Adrenal gland (tissue), 12 donors: Measurements from ENCODE around the gene TMEM179B. TPM values are rescaled to one million over a fixed set of nuclear protein-coding genes. Genes with fewer than 3 reads are reported as not detected.

Experiments
- DNase-seq, 7 donors: peaks; one replicate each; pipeline ENCODE4 v3.0.0-alpha.2; 2019 to 2020
- H3K27ac ChIP-seq, 5 donors: fragments of 200-600 bp; sonication (generic) in 4 of 5; 1 replicate in 3 of 5; 2 replicates in 2 of 5; pipeline versions ENCODE4 v1.5.1 to v1.8.0; 2016 to 2020; ENCODE audit warnings: mild to moderate bottlenecking in 1 of 5
- H3K27me3 ChIP-seq: fragments of 200-600 bp; 2 replicates; pipeline ENCODE4 v1.8.0; 2021
- H3K36me3 ChIP-seq, 2 donors: fragments of 200-600 bp; replicated peaks in 1 of 2; 1 replicate in 1 of 2; 2 replicates in 1 of 2; pipeline versions ENCODE4 v1.5.1 to v1.8.0; 2018 to 2022
- H3K4me1 ChIP-seq, 2 donors: fragments of 200-600 bp; replicated peaks in 1 of 2; 1 replicate in 1 of 2; 2 replicates in 1 of 2; pipeline versions ENCODE4 v1.5.1 to v1.8.0; 2018 to 2021
- H3K4me3 ChIP-seq, 4 donors: fragments of 200-600 bp; sonication (generic) in 3 of 4; one replicate each; pipeline ENCODE4 v1.5.1; 2016 to 2018
- H3K9me3 ChIP-seq, 3 donors: fragments of 200-600 bp; sonication (generic) in 1 of 3; replicated peaks in 1 of 3; 1 replicate in 2 of 3; 2 replicates in 1 of 3; pipeline versions ENCODE4 v1.5.1 to v1.8.0; 2016 to 2021
- POLR2A ChIP-seq, 2 donors: fragments of 450-650 bp; IDR thresholded peaks; one replicate each; pipeline ENCODE4 v1.6.1; 2017; ENCODE audit warnings: antibody characterized with exemption in 2 of 2, mild to moderate bottlenecking in 2 of 2, moderate library complexity in 1 of 2
- WGBS, 4 donors: extraction: QIAGEN DNeasy Blood & Tissue Kit in 2 of 4; methylation state at CpG; one replicate each; pipeline versions ENCODE4 v1.1.5 to v1.1.7; 2013 to 2017; 5-methylcytosine and 5-hydroxymethylcytosine counted together
- intact Hi-C, 2 donors: fragments of 100-400 bp; cut with DNase I; formaldehyde crosslinking; loops; one replicate each; pipeline versions ENCODE4 v1.14.1 to v1.15.0; 2022 to 2023
- microRNA-seq, 3 donors: library from miRNA; unstranded; fragments of <30 nt; microRNA quantifications; one replicate each; pipeline ENCODE4, GENCODE V29; 2017 to 2020
- polyA plus RNA-seq, 3 donors: library from polyadenylated mRNA; stranded (reverse); fragments of 200-250 nt in 2 of 3; fragments of 350-450 nt in 1 of 3; fragmentation: Illumina TruSeq in 1 of 3; extraction: RNeasy Lipid Tissue Mini Kit (QIAGEN cat#74804) in 1 of 3; gene quantifications; one replicate each; pipeline ENCODE4 v1.2.3, GENCODE V29; 2013 to 2014
- small RNA-seq, 2 donors: library from RNA; depleted of rRNA; stranded (forward); fragments of <200 nt; gene quantifications; one replicate each; pipeline ENCODE3, GENCODE V24; 2016
- total RNA-seq, 9 donors: library from RNA; depleted of rRNA in 4 of 9; stranded (reverse); fragments of >200 nt in 4 of 9; fragments of 120-200 nt in 1 of 9; fragmentation: NEBNext Ultra II Directional in 1 of 9; extraction: Animal tissue kit (Norgen Biotek cat#: 25700) in 1 of 9; gene quantifications; one replicate each; pipeline versions ENCODE4 v1.1.0 to v1.2.4, GENCODE V29; 2013 to 2023
- TF ChIP-seq, protein P1 (sequence below), 6 experiments: fragments of 450-650 bp in 4 of 6; fragments of 200-600 bp in 2 of 6; sonication (generic) in 1 of 6; IDR thresholded peaks; 1 replicate in 5 of 6; 2 replicates in 1 of 6; pipeline versions ENCODE4 v1.5.1 to v1.8.0; 2016 to 2021; ENCODE audit warnings: antibody characterized with exemption in 6 of 6, mild to moderate bottlenecking in 2 of 6, moderate library complexity in 1 of 6
- donor health status: healthy with polysubstance abuse.
- donor health status: Bipolar disorder and iron deficiency.
- donor health status: DM: yes; HTN: yes; CAD: no.
- donor health status: DM: no; HTN: no; CAD: no.
- donor health status: DM: no; HTN: no; CAD: no.
- donor health status: DM: yes; HTN: yes; CAD: no.

Gene TMEM179B
- total and polyA plus RNA-seq, 12 donors: 37.2 to 217 (median 70.5) TPM

GRCh38 chr11:62839050-62839945 is 52.1 kb downstream of the TMEM179B start, which contains the start of gene WDR74:
TSS of gene WDR74 (minus strand) at chr11:62839590. CDS start at chr11:62839570, 20 bp downstream.
- H3K36me3 ChIP-seq: peaks cover 0 to 29% of the 10 kb centered on the region in 2 donors
- DNase-seq: peak; percentile 93 to 97 (median 94)
- H3K27ac ChIP-seq: peak within 1 kb of the TSS; percentile 91 to 99 (median 98)
- peaks cover 12 to 18% of the 10 kb centered on the region in 2 donors for H3K4me1 ChIP-seq
- WGBS, 4 donors: 0 to 1% (median 0%) methylated on average over 26 to 62 of the region's 62 CpGs
- H3K27me3 ChIP-seq: no peaks in the 10 kb centered on the region
- peak; percentile 76 to 94 for TF ChIP-seq POLR2A (IDR thresholded peaks at IDR 0.05)
- TF ChIP-seq, protein P1, sequence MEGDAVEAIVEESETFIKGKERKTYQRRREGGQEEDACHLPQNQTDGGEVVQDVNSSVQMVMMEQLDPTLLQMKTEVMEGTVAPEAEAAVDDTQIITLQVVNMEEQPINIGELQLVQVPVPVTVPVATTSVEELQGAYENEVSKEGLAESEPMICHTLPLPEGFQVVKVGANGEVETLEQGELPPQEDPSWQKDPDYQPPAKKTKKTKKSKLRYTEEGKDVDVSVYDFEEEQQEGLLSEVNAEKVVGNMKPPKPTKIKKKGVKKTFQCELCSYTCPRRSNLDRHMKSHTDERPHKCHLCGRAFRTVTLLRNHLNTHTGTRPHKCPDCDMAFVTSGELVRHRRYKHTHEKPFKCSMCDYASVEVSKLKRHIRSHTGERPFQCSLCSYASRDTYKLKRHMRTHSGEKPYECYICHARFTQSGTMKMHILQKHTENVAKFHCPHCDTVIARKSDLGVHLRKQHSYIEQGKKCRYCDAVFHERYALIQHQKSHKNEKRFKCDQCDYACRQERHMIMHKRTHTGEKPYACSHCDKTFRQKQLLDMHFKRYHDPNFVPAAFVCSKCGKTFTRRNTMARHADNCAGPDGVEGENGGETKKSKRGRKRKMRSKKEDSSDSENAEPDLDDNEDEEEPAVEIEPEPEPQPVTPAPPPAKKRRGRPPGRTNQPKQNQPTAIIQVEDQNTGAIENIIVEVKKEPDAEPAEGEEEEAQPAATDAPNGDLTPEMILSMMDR (IDR thresholded peaks at IDR 0.05): no peak
- H3K9me3 ChIP-seq: no peaks in the 10 kb centered on the region
- intact Hi-C loops: no loop called here
- H3K4me3 ChIP-seq: peak within 1 kb of the TSS; percentile 33 to 81 (median 52)

Small RNA genes lying within 50 kb of the gene (microRNA-seq; reads per million reads assigned to microRNA genes)
- gene MIR6514 (1.8 to 3.1 (median 2.3) reads per million in 3 donors), gene MIR6748 (0.38 to 0.57 (median 0.45) reads per million in 3 donors)

Small RNA genes lying within 50 kb of the gene (small RNA-seq; reads per million reads assigned to genes)
- gene MIR6514 (0 to 0.17 reads per million in 2 donors), gene RNU6-118P (0 reads per million in 2 donors)

Other genes with a start within 250 kb of the TMEM179B start
Only the 30 nearest of the 31 such genes appear.
- 1,000 to 10,000 TPM in 7 of 9 donors, 100 to 1,000 TPM in 2; 943 to 1,585 (median 1,192) TPM for gene EEF1G, start 213.5 kb upstream of the TMEM179B start, total RNA-seq
- 1,000 to 10,000 TPM in 1 of 3 donors, 100 to 1,000 TPM in 2; 646 to 1,257 (median 934) TPM for gene EEF1G, start 213.5 kb upstream of the TMEM179B start, polyA plus RNA-seq
- 10 to 100 TPM in 7 of 9 donors, 1 to 10 TPM in 2; 7.0 to 32.4 (median 14.9) TPM for gene TUT1, start 195.9 kb upstream of the TMEM179B start, total RNA-seq
- 10 to 100 TPM in 2 of 3 donors, 1 to 10 TPM in 1; 9.4 to 67.6 (median 34.0) TPM for gene TUT1, start 195.9 kb upstream of the TMEM179B start, polyA plus RNA-seq
- 10 to 100 TPM; 63.9 to 97.3 (median 73.6) TPM for gene MTA2, start 185.5 kb upstream of the TMEM179B start, total RNA-seq
- 10 to 100 TPM; 66.5 to 82.4 (median 73.5) TPM for gene MTA2, start 185.5 kb upstream of the TMEM179B start, polyA plus RNA-seq
- gene EML3, start 174.6 kb upstream of the TMEM179B start, total RNA-seq: 10 to 100 TPM; 13.0 to 97.9 (median 35.4) TPM
- 100 to 1,000 TPM in 2 of 3 donors, 1 to 10 TPM in 1; 9.7 to 198 (median 139) TPM for gene EML3, start 174.6 kb upstream of the TMEM179B start, polyA plus RNA-seq
- 10 to 100 TPM in 3 of 9 donors, 1 to 10 TPM in 6; 1.6 to 22.3 (median 4.9) TPM for gene ROM1, start 174.1 kb upstream of the TMEM179B start, total RNA-seq
- gene ROM1, start 174.1 kb upstream of the TMEM179B start, polyA plus RNA-seq: 10 to 100 TPM in 2 of 3 donors, 1 to 10 TPM in 1; 5.1 to 11.3 (median 11.1) TPM
- 10 to 100 TPM; 25.3 to 56.6 (median 34.5) TPM for gene B3GAT3, start 165.4 kb upstream of the TMEM179B start, total RNA-seq
- gene B3GAT3, start 165.4 kb upstream of the TMEM179B start, polyA plus RNA-seq: 10 to 100 TPM in 2 of 3 donors, 1 to 10 TPM in 1; 5.9 to 83.3 (median 60.6) TPM
- gene GANAB, start 140.8 kb upstream of the TMEM179B start, total RNA-seq: 100 to 1,000 TPM; 105 to 304 (median 182) TPM
- 100 to 1,000 TPM in 1 of 3 donors, 10 to 100 TPM in 2; 90.9 to 177 (median 94.0) TPM for gene GANAB, start 140.8 kb upstream of the TMEM179B start, polyA plus RNA-seq
- 10 to 100 TPM in 8 of 9 donors, 1 to 10 TPM in 1; 9.6 to 32.3 (median 25.0) TPM for gene INTS5, start 134.1 kb upstream of the TMEM179B start, total RNA-seq
- gene INTS5, start 134.1 kb upstream of the TMEM179B start, polyA plus RNA-seq: 1 to 10 TPM; 4.4 to 7.5 (median 4.6) TPM
- gene C11orf98, start 122.2 kb upstream of the TMEM179B start, total RNA-seq: 10 to 100 TPM; 42.8 to 87.3 (median 49.8) TPM
- 100 to 1,000 TPM in 2 of 3 donors, 10 to 100 TPM in 1; 95.8 to 142 (median 104) TPM for gene C11orf98, start 122.2 kb upstream of the TMEM179B start, polyA plus RNA-seq
- gene CSKMT, start 122.1 kb upstream of the TMEM179B start, total RNA-seq: 10 to 100 TPM in 3 of 9 donors, 1 to 10 TPM in 5, not detected in 1; 2.8 to 15.6 (median 8.3) TPM
- 10 to 100 TPM in 2 of 3 donors, 1 to 10 TPM in 1; 1.9 to 37.2 (median 20.6) TPM for gene CSKMT, start 122.1 kb upstream of the TMEM179B start, polyA plus RNA-seq
- gene UQCC3, start 115.7 kb upstream of the TMEM179B start, total RNA-seq: 10 to 100 TPM; 10.2 to 21.3 (median 15.2) TPM
- gene UQCC3, start 115.7 kb upstream of the TMEM179B start, polyA plus RNA-seq: 10 to 100 TPM in 2 of 3 donors, 1 to 10 TPM in 1; 2.2 to 25.7 (median 25.7) TPM
- gene LBHD1, start 115.1 kb upstream of the TMEM179B start, total RNA-seq: 10 to 100 TPM in 3 of 9 donors, 1 to 10 TPM in 6; 1.1 to 22.0 (median 8.4) TPM
- 10 to 100 TPM; 16.5 to 30.4 (median 17.5) TPM for gene LBHD1, start 115.1 kb upstream of the TMEM179B start, polyA plus RNA-seq
- gene UBXN1, start 108.3 kb upstream of the TMEM179B start, total RNA-seq: 100 to 1,000 TPM in 6 of 9 donors, 10 to 100 TPM in 3; 81.3 to 308 (median 139) TPM
- gene UBXN1, start 108.3 kb upstream of the TMEM179B start, polyA plus RNA-seq: 100 to 1,000 TPM; 114 to 225 (median 177) TPM
- gene LRRN4CL, start 97.9 kb upstream of the TMEM179B start, total RNA-seq: 10 to 100 TPM in 6 of 9 donors, 1 to 10 TPM in 3; 3.1 to 29.9 (median 13.6) TPM
- gene LRRN4CL, start 97.9 kb upstream of the TMEM179B start, polyA plus RNA-seq: 1 to 10 TPM; 5.7 to 9.3 (median 6.4) TPM
- 100 to 1,000 TPM in 6 of 9 donors, 10 to 100 TPM in 3; 77.6 to 185 (median 108) TPM for gene BSCL2, start 80.0 kb upstream of the TMEM179B start, total RNA-seq
- 100 to 1,000 TPM; 134 to 653 (median 440) TPM for gene BSCL2, start 80.0 kb upstream of the TMEM179B start, polyA plus RNA-seq
- gene GNG3, start 79.7 kb upstream of the TMEM179B start, total RNA-seq: 1 to 10 TPM in 3 of 9 donors, under 1 TPM in 4, not detected in 2; 0.39 to 3.2 (median 0.96) TPM
- 10 to 100 TPM in 1 of 3 donors, 1 to 10 TPM in 2; 4.1 to 15.7 (median 6.4) TPM for gene GNG3, start 79.7 kb upstream of the TMEM179B start, polyA plus RNA-seq
- 10 to 100 TPM in 8 of 9 donors, 1 to 10 TPM in 1; 9.6 to 34.5 (median 17.6) TPM for gene HNRNPUL2, start 59.9 kb upstream of the TMEM179B start, total RNA-seq
- 10 to 100 TPM; 23.8 to 40.2 (median 38.1) TPM for gene HNRNPUL2, start 59.9 kb upstream of the TMEM179B start, polyA plus RNA-seq
- gene TTC9C, start 58.9 kb upstream of the TMEM179B start, total RNA-seq: 10 to 100 TPM; 10.7 to 45.0 (median 27.0) TPM
- 10 to 100 TPM; 36.7 to 93.9 (median 46.3) TPM for gene TTC9C, start 58.9 kb upstream of the TMEM179B start, polyA plus RNA-seq
- 10 to 100 TPM in 6 of 9 donors, 1 to 10 TPM in 3; 6.9 to 19.5 (median 13.6) TPM for gene ZBTB3, start 33.2 kb upstream of the TMEM179B start, total RNA-seq
- gene ZBTB3, start 33.2 kb upstream of the TMEM179B start, polyA plus RNA-seq: 1 to 10 TPM; 3.0 to 5.6 (median 3.3) TPM
- gene POLR2G, start 25.8 kb upstream of the TMEM179B start, total RNA-seq: 100 to 1,000 TPM in 1 of 9 donors, 10 to 100 TPM in 8; 58.2 to 195 (median 79.8) TPM
- 100 to 1,000 TPM in 2 of 3 donors, 10 to 100 TPM in 1; 67.6 to 109 (median 108) TPM for gene POLR2G, start 25.8 kb upstream of the TMEM179B start, polyA plus RNA-seq
- 10 to 100 TPM; 18.3 to 42.3 (median 25.9) TPM for gene TAF6L, start 16.0 kb upstream of the TMEM179B start, total RNA-seq
- gene TAF6L, start 16.0 kb upstream of the TMEM179B start, polyA plus RNA-seq: 10 to 100 TPM; 10.8 to 98.1 (median 41.2) TPM
- 10 to 100 TPM; 12.6 to 49.1 (median 24.7) TPM for gene TMEM223, start 4.6 kb downstream of the TMEM179B start, total RNA-seq
- gene TMEM223, start 4.6 kb downstream of the TMEM179B start, polyA plus RNA-seq: 10 to 100 TPM; 32.0 to 41.3 (median 32.5) TPM
- gene NXF1, start 18.0 kb downstream of the TMEM179B start, total RNA-seq: 100 to 1,000 TPM in 1 of 9 donors, 10 to 100 TPM in 8; 32.8 to 134 (median 58.8) TPM
- 100 to 1,000 TPM in 2 of 3 donors, 10 to 100 TPM in 1; 87.0 to 274 (median 231) TPM for gene NXF1, start 18.0 kb downstream of the TMEM179B start, polyA plus RNA-seq
- 10 to 100 TPM; 22.2 to 59.9 (median 37.3) TPM for gene STX5, start 44.6 kb downstream of the TMEM179B start, total RNA-seq
- 10 to 100 TPM; 19.7 to 52.4 (median 22.4) TPM for gene STX5, start 44.6 kb downstream of the TMEM179B start, polyA plus RNA-seq
- gene TEX54, start 45.4 kb downstream of the TMEM179B start, total RNA-seq: not detected
- 1 to 10 TPM in 1 of 3 donors, under 1 TPM in 1, not detected in 1; 0.27 to 1.4 TPM for gene TEX54, start 45.4 kb downstream of the TMEM179B start, polyA plus RNA-seq
- 10 to 100 TPM; 21.7 to 58.0 (median 37.9) TPM for gene WDR74, start 52.2 kb downstream of the TMEM179B start, total RNA-seq
- gene WDR74, start 52.2 kb downstream of the TMEM179B start, polyA plus RNA-seq: 100 to 1,000 TPM in 2 of 3 donors, 10 to 100 TPM in 1; 35.4 to 119 (median 102) TPM
- 100 to 1,000 TPM; 103 to 398 (median 170) TPM for gene SLC3A2, start 93.5 kb downstream of the TMEM179B start, total RNA-seq
- 100 to 1,000 TPM; 123 to 221 (median 155) TPM for gene SLC3A2, start 93.5 kb downstream of the TMEM179B start, polyA plus RNA-seq
- 1 to 10 TPM in 2 of 9 donors, under 1 TPM in 2, not detected in 5; 0.22 to 3.0 (median 1.8) TPM for gene CHRM1, start 134.0 kb downstream of the TMEM179B start, total RNA-seq
- gene CHRM1, start 134.0 kb downstream of the TMEM179B start, polyA plus RNA-seq: 1 to 10 TPM; 1.4 to 3.8 (median 1.8) TPM
- gene SLC22A6, start 197.6 kb downstream of the TMEM179B start, total RNA-seq: not detected
- not detected for gene SLC22A6, start 197.6 kb downstream of the TMEM179B start, polyA plus RNA-seq
- gene SLC22A8, start 228.4 kb downstream of the TMEM179B start, total RNA-seq: not detected
- not detected for gene SLC22A8, start 228.4 kb downstream of the TMEM179B start, polyA plus RNA-seq